ENCODE results near the gene WSCD2.
A peak's percentile ranks its signal among the peaks of the same experiment; 100 is the strongest.

The WSCD2 gene

DNA sequence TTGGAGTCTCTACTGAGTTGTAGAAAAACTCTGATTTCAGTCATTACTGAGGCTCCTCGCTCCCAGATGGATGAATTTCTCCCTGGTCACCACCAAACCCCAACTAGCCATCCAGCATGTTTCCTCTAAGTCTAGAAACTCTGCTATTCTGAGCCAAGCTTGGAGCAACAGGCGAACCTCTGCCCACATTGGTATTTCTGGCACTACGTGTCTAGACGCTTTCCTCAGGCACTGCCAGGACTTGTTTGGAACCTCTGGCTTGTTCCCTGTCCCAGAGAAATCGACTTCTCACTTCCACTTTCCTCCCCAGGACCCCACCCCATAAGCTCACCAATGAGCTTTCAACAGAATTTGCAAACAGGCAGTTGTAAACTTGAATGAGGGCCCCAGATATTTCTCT lies 27.6 kb downstream of the WSCD2 start:
- DNase-seq, result peak in 1 of 56 donors; percentile 4

DNA sequence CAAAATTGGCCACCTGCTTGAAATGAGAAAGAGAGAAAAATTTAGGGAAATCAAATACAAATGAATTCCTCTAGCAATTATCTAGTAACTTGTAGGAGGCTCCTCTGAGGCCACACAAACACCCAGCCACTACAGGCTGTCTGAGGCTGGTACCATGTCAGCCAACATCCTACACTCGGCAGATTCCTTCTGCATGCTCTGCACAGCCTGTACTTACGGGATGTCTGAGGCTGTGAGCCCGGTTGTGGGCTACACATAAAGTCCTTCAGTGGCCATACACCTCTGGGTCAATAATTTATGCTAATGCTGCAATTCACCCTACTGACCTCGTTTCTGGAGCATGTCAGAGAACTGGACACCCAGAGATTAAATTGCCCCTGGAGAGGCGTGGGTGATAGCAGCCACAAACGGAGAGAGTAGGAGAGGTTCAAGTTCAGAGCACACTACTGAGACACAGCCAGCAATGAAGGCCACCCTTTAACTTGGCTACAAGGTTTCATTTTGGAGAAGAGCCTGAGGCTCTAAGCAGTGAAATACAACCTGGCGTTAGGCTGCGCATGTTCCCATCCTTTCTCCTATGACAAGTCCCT lies 28.9 kb downstream of the WSCD2 start:
- peak in 1 of 56 donors; percentile 0 for DNase-seq

DNA sequence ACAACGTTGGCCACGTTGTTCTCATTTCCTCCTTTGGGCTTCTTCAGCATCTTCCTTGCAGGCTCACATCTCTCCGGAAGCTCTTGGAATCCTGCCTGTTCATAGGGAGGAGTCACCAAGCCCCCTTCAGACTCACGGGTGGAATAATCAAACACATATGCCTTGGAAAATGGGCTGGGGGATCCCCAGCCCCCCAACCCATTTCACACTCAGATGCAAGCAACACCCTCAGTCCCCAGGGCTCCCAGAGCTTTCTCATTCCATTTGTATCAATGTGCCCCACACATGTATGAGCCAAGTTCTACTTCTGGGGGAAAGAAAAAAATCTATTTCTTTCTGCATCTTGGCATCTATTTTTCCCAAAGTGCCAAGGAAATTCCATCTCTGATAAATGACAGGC lies 33.1 kb downstream of the WSCD2 start:
- DNase-seq, result no peak

- no peak for DNase-seq
These were observed 37.4 kb downstream of the WSCD2 start for GRCh38 chr12:108166505-108166904.

DNA sequence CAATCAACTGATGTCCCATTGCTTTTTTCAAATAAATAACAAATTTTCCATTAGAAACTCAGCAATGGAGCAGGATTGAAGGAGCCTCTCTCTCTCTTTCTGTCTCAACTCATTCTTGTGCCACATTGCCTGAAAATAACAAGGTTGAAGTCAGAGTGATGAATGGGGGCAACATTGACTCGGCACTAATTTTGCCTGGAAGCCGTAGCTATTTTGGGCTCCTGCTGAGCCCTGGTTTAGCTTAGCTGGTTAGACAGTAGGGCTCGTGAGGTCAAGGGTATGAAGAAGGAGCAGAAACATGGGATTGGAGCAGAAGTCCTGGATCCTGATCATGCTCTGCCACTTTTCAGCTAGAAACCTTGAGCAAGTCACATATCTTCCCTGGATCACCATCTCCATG lies 38.9 kb downstream of the WSCD2 start:
- no peak for DNase-seq

DNA sequence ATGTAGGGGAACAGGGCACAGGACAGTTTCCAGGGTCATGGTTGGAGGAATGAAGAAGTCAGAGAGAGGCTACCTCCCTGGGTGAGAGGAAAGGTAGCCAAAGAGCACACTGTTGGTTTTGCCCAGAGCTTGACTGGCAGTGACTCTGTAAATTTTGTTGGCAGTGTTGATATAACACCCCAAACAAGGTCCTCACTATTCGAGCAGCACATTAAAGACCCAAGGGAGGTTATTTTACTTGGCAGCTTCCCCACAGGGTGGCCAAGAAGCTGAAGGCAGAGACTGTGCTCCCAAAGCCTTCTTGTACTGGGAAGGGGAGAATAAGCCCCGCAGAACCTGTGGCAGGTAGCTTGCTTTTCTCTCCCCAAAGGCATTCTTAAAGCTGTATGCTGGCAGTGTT lies 40.6 kb downstream of the WSCD2 start:
- no peak for DNase-seq

GRCh38 chr12:108170164-108170563 lies 41.1 kb downstream of the WSCD2 start:
- no peak for DNase-seq

DNA sequence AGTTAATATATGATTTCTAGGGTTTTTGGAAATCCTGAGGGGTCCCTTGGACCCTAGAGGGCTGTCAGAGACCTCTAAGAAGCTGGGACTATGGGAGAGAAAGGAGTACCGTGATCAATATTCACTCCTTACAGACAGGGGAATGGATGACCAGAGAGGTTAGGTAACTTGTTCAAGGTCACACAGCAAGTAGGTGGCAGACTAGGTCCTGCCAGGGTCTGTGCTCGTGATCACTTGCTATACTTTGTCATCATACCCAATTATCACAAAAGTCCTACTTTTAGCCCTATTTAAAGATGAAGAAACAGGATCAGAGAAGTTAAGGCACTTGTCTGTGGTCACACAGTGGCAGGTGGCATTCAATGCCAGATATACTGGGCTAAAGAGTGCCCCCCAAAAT lies 42.9 kb downstream of the WSCD2 start:
- DNase-seq, result no peak

DNA sequence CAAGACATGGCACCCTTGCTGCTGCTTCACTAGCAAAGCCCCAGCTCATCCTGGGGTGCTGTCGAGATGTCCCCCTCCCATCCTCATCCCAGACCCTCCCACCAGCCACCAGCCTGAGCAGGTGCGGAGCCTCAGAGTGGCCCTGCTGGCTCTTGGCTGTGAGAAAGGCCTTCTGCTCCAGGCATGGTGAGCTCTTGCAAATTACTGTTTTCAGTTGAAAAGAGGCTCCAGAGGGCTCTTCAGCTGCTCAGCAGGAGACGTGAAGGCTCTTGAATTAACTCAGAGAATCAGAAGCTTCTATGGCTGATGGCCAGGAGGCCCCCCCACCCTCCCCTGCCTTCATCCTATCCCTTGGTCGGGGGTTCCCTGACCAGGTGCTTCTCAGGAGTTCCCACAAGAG lies 44.1 kb downstream of the WSCD2 start:
- no peak for DNase-seq

- no peak for DNase-seq
These were observed 44.8 kb downstream of the WSCD2 start for GRCh38 chr12:108173892-108174291.

- no peak for DNase-seq
These were observed 45.6 kb downstream of the WSCD2 start for GRCh38 chr12:108174641-108175040.

GRCh38 chr12:108175310-108175709 lies 46.2 kb downstream of the WSCD2 start:
- peak in 3 of 56 donors; percentile 3 to 6 (median 4) for DNase-seq

DNA sequence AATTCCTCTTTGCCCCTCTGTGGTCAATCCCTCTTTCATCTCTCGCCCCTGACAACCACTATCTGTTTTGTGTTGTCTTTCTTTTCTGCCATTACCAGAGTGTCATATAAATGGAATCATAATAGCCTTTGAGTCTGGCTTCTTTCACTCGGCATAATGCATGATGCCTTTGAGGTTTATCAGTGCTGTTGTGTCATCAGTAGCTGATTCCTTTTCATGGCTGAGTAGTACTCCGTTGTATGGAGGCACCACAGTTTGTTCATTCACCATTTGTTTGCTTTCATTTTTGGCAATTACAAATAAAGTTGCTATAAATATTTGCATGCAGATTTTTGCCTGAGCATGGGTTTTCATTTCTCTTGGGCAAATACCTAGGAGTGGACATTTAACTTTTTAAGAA lies 47.2 kb downstream of the WSCD2 start:
- no peak for DNase-seq

GRCh38 chr12:108177131-108177530 lies 48.0 kb downstream of the WSCD2 start:
- DNase-seq, result no peak

DNA sequence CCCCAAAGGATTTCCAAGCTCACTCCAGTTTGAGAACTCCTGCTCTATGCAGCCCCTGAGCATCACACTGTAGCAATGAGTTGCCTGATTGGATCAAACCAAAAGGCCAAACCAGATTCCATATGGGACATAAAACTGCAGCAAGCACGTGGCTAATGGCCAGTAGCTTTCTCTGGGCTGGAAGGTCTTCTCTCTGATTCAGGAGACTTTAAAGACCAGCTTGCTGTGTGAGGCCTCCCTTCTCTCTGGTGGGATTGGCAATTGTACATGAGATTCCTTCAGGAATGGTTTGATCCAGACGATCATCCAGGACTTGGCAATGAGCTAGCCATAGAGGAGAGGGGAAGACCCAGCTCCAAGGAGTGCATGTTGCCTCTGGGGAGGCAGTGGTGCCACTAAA lies 50.2 kb downstream of the WSCD2 start:
- DNase-seq, result no peak

- DNase-seq, result no peak
These were observed 51.4 kb downstream of the WSCD2 start for GRCh38 chr12:108180255-108181094.

GRCh38 chr12:108181095-108181454 lies 52.0 kb downstream of the WSCD2 start:
- peak in 30 of 56 donors; percentile 3 to 80 (median 14) for DNase-seq

DNA sequence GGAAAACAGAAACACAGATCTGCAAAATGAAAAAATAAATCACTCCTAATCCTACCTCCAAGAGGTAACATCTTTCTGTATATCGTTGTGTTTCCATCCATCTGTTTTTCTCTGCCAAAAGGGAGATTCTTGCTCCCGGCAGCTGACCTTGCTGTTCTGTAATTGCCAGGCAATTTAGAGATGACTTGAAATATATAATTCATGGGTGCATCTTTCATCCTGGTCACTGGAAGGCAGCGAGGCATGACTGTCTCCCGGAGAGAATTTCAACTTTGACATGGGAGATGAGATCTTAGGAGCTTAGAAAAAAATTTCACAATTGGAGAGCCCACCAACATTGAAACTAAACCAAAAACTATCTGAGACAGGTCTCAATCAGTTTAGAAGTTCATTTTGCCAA lies 53.0 kb downstream of the WSCD2 start:
- DNase-seq, result no peak

DNA sequence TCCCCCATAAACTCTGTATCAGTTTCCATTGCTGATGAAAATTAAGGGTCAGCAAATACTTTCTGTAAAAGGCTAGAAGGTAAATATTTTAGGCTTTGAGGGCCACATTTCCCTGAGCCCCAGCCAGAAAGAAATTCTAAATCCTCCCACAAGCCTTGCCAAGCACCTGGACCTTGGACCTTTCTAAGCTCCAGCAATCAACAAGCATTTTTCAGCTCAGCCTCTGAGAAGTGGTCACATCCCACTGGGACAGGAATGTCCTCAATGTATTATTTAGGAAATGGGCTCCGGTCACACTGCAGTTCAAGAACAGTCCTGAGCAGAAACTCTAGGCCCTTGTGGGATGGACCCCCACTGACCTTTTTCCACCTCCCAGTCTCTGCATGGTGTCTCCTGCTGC lies 55.9 kb downstream of the WSCD2 start:
- DNase-seq, result no peak

- DNase-seq, result no peak
These were observed 58.7 kb downstream of the WSCD2 start for GRCh38 chr12:108187831-108188230.

GRCh38 chr12:108190529-108190928 lies 61.4 kb downstream of the WSCD2 start:
- DNase-seq, result peak in 11 of 56 donors; percentile 1 to 35 (median 6)

GRCh38 chr12:108191086-108191485 lies 62.0 kb downstream of the WSCD2 start:
- DNase-seq, result no peak

GRCh38 chr12:108191938-108192337 lies 62.9 kb downstream of the WSCD2 start:
- DNase-seq, result no peak
